GM18861 (cell line): ENCODE results near the gene TAX1BP1.
A peak's percentile ranks its signal among the peaks of the same experiment; 100 is the strongest.

Experiments
- ATAC-seq: cut with Tn5 transposase; IDR thresholded peaks from one replicate; pipeline ENCODE4 v1.9.1; 2021; ENCODE audit not compliant: unreplicated experiment

The TAX1BP1 gene

DNA sequence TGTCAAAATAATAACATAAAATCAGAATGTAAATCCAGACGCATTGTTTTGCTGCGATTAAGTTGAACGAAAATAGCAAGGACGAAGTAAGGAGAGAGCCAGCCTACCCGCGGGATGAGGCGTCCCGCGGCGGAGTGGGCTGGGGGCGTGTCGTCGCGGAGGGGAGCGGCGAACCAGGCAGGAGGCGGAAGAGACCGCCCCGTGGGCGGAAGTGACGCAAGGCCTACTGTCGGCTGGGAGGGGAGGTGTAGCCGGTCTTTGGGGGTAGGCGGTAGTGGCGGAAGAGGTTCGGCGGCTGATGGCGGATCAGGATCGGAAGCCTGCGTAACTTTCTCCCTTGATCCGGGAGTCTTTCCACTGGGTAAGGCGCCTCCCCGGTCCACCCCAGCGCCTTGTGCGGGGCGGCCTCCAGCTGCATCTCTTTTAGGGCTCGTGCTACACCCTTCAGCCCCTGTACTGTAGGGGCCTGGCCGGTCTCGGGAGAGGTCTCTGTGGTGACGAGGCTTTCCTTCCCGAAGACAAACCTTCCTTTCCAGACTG, at the start of gene TAX1BP1:
TSS of gene TAX1BP1 (plus strand) at position 254 of the 540 bp plus-strand sequence. CDS start 8,363 bp downstream, outside the sequence.
- ATAC-seq: peak; percentile 89

- no peak for ATAC-seq
Observed at GRCh38 chr7:27690649-27691048, 49.3 kb upstream of the TAX1BP1 start.

- ATAC-seq: no peak
Observed at GRCh38 chr7:27693794-27694193, 46.2 kb upstream of the TAX1BP1 start.

DNA sequence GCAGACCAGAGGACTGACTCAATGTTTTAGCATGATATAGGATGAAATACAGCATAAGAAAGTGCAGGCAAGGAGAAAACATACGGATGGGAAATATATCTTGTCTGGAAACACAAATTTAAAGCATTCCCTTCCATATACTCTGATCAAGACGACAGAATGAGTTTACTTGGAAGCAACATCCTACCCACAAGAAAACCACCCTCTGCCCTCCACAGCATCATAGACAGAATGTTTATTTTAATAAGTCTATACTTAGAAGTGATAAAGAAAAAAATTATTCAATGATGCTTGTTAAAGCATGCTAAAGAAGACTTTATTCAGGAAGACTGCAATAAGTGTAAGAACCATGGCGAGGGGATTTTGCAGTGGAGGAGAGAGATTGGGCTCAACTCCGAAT, 44.9 kb upstream of the TAX1BP1 start:
- ATAC-seq: no peak

DNA sequence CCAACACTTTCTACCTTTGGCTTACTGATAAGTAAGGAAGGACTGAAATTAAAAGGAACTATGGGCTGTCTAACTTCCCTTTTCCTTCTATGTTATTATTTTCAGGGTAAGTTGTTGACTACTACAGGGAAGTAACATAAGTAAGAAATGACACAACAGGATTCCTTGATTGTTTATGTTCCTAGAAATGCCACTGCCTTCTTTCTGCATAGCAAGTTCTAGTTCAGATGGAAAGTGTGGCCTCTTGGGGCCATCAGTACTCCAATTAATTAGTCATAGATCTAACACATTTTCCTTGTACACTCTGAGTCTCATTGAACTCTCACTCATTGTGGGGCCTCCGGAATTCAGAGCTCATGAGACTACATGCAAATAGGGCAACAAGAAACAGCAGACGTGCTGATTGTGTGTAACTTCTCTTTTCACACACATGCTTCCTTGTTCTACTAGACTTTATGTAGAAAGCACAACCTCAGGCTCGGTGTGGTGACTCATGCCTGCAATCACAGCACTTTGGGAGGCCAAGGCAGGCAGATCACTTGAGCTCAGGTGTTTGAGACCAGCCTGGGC, 42.0 kb upstream of the TAX1BP1 start:
- ATAC-seq: peak; percentile 90

DNA sequence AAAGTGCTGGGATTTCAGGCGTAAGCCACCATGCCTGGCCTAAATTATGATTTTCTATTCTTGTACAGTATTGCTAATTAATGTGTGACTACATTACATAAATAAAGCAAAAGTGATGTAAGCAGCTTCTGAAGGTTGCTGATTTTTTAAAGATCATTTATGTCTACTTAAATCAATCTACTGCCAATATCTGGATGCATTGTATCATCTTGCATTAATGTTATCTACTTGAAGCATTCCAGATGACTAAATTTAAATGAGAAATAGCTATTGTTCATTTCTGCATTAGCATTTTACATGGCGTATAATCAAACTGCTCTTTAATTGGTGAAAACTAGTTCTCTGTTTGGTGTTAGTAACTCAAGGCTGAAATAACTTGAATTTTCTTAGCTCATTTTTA, 40.2 kb upstream of the TAX1BP1 start:
- ATAC-seq: no peak

- no peak for ATAC-seq
Observed at GRCh38 chr7:27700501-27700900, 39.5 kb upstream of the TAX1BP1 start.

- ATAC-seq: no peak
Observed at GRCh38 chr7:27703181-27703580, 36.8 kb upstream of the TAX1BP1 start.

DNA sequence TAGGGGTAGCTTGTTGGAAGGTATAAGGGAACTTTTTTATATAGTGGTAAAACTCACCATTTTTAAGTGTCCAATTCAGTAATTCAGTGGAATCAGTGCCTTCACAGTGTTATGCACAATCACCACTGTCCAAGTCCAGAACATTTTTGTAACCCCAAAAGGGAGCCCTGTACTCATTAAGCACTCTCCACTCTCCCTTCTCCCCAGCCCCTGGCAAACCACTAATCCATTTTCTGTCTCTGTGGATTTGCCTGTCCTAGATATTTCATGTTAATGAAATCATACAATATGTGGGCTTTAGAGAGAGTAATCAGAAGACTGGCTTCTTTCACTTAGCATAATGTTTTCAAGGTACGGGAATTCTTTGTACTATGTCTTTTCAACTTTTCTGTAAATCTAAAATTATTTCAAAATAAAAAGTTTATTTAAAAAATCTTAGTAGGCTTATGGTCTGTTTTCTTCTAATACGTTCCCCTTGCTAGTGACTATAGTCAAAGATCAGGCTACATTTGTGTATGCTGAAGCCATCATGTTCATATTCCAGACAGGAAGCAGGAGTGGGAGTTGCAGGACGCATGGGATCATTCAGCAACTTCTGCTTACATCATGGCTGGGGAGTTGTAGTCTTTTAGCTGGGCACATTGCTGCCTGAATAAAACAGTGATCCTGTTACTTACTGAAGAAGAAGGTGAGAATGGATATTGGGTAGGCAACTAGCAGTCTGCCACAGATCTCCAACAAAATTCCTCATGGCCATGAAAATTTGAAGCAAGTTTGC, 35.4 kb upstream of the TAX1BP1 start:
- ATAC-seq: no peak

GRCh38 chr7:27705200-27705594, 34.8 kb upstream of the TAX1BP1 start:
- no peak for ATAC-seq

DNA sequence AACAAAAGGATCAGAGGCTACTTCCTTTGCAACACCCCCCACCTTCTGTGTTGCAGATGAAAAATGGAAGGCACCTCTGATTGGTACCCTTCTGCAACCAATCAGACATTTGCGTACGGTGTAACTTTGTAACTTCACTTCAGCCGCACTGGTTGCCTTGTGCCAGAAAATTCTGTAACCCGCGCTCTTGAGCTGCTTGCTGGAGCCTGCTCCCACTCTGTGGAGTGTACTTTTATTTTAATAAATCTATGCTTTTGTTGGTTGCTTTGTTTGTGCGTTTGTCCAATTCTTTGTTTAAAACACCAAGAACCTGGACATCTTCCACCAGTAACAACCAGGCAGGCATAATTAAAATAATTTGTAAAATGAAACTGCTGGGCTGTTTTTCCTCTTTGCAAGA, 31.5 kb upstream of the TAX1BP1 start:
- no peak for ATAC-seq

DNA sequence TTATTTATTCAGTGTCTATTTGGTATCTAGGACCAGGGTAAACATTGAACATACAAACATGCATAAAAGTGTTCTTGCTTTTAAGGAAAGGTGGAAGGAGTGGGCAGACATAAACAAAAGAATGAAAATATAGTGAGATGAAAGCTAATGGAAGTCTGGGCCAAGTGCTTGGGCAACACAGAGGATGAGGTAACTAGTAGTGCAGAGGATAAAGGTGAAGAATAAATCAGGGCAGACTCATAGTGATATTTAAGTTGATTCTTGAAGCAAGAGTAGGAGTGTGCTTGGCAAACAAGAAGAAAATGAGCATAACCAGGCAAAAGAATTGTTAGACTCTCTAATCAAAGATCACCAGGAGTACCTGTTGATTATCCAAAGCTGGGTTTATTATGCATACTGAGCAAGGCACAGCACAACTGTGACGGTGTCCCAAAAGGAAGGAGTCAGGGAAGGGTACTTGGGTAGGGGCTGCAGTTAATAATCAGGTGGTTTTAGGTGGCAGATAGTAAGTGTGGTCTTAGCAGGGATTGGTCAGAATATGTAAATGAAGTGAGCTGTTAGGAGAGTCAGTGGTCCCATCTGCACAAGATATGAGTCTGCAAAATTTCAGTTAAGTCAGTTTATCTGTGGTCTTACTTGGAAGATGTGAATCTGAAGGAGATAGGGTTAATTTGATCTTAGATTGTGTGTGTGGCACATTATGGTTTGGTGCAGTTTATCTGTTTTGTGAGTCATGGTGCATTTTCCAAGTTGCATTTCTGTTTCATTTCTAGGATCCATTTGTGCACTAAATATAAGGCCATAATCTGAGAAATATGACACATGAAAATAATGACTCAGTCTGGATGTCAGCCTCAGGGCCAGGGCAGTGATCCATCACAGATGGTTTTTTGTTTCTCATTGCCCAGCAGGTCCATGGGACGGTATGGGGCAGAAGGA, 30.6 kb upstream of the TAX1BP1 start:
- no peak for ATAC-seq

- no peak for ATAC-seq
Observed at GRCh38 chr7:27712217-27712616, 27.7 kb upstream of the TAX1BP1 start.

DNA sequence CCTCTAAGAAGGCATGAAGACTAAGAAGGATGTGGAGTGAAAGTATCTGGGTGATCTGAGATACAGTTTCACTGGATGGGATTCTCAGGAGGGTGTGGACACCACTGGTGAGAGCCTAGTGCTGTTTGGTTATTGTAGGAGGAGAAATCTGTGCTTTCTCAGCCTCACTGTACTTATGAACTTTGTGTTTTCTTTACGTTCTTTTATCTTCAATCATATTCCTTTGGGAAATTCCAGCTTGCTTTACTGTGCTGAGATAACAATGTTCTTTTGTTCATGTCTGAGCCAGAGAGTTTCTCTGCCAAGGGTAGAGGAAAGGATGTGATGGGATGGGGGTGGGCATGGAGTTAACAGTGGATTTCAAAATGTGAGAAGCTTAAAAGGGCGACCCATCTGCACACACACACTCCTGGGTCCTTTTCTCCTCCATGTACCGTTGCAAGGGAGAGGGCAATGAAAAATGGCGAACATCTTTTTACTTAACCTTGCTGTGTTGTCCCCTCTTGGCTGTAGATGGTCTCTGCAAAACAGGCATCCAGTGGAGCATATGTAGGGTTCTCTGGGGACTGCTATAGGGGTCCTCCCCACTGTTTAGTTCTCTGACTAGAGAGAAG, 25.0 kb upstream of the TAX1BP1 start:
- ATAC-seq: no peak

- no peak for ATAC-seq
Observed at GRCh38 chr7:27723085-27723484, 16.9 kb upstream of the TAX1BP1 start.

DNA sequence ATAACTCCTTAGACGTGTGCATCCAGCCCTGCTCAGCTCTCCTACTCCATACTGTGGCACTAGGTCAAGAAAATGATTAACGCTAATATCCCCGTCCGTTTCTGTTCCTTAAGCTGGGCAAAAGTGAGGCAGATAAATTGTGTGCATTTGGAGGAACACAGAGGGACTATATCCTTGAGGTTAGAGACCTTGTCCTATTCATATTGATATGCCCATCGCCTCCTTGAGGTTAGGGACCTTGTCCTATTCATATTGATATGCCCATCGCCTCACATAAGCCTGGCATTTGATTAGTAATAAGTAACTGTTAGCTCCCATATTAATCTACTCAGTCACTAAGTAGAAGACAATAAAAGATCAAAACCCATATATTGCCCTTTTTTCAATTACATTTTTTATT, 12.9 kb upstream of the TAX1BP1 start:
- ATAC-seq: no peak

DNA sequence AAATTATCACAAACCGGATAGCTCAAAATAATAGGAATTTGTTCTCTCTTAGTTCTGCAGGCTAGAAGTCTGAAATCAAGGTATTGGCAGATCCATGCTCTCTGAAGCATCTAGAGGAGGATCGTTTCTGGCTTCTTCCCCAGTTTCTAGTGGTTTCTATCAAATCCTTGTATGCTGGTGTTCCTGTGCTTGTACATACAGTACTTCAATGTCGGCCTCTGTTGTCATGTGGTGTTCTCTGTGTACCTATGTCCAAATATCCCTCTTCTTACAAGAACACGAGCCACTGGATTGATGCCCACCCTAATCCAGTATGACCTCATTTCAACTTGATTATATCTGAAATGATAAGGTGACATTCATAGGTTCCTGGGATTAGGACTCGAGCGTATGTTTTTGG, 9.8 kb upstream of the TAX1BP1 start:
- ATAC-seq: no peak

GRCh38 chr7:27734583-27734982, 5.4 kb upstream of the TAX1BP1 start:
- no peak for ATAC-seq

GRCh38 chr7:27735165-27735564, 4.8 kb upstream of the TAX1BP1 start:
- no peak for ATAC-seq

GRCh38 chr7:27735831-27736230, 4.1 kb upstream of the TAX1BP1 start:
- ATAC-seq: no peak

DNA sequence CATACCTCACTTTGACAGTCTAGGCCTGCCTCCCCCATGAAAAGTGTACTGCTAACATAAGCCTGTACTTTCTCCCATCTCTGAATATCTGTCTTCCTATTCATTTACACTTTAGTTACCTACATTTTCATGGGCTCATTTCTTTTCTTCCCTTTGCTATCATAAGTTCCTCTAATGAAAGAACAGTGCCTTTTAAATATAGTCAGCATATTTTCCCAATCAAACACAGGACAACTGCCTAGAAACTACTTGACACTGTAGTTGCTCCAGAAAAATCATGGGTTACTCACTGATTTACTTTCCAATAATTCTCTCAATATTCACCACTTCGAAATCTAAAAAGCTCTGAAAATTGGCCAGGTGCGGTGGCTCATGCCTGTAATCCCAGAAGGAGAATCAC, 2.8 kb upstream of the TAX1BP1 start:
- ATAC-seq: no peak
